ENCODE measurements around the gene RUVBL2.
"Not testable (repeated sequence)": the region's sequence is repeated elsewhere in the genome, so short reads cannot be mapped to it uniquely, and the experiment has no call there.

The RUVBL2 gene

GRCh38 chr19:49031642-49032301 lies 38.1 kb downstream of the RUVBL2 start, which contains the start of gene CGB2:
CGB2 (plus strand) TSS chr19:49031890; CDS start chr19:49032096, 206 bp downstream.
- not testable (repeated sequence) for H3K4me3 ChIP-seq (ENCODE audit: low read length); H3K79me2 ChIP-seq (ENCODE audit: low read length); H3K36me3 ChIP-seq (replicated peaks; ENCODE audit: low read depth, low read length); H3K9ac ChIP-seq (ENCODE audit: low read length); H3K4me1 ChIP-seq (ENCODE audit: low read length); H3K27ac ChIP-seq (ENCODE audit: low read length); H3K27me3 ChIP-seq (ENCODE audit: low read depth, low read length); H4K20me1 ChIP-seq (ENCODE audit: insufficient read depth, low read length); H2AFZ ChIP-seq (ENCODE audit: low read depth, low read length); H3K4me2 ChIP-seq (ENCODE audit: low read length); H3K9me3 ChIP-seq (ENCODE audit: insufficient read depth, low read length)
- peak; percentile 32 for TF ChIP-seq CTCF (IDR thresholded peaks at IDR 0.05; ENCODE audit: low read depth, low read length)

- H3K9me3 ChIP-seq (ENCODE audit: insufficient read depth, low read length); H3K79me2 ChIP-seq (ENCODE audit: low read length); H3K4me1 ChIP-seq (ENCODE audit: low read length); H3K4me2 ChIP-seq (ENCODE audit: low read length); H3K36me3 ChIP-seq (replicated peaks; ENCODE audit: low read depth, low read length); H3K27me3 ChIP-seq (ENCODE audit: low read depth, low read length); H3K4me3 ChIP-seq (ENCODE audit: low read length); H3K27ac ChIP-seq (ENCODE audit: low read length); H4K20me1 ChIP-seq (ENCODE audit: insufficient read depth, low read length); H2AFZ ChIP-seq (ENCODE audit: low read depth, low read length); H3K9ac ChIP-seq (ENCODE audit: low read length): not testable (repeated sequence)
- TF ChIP-seq CTCF (IDR thresholded peaks at IDR 0.05; ENCODE audit: low read depth, low read length), result peak; percentile 59
Measured at GRCh38 chr19:49036815-49037214, 43.1 kb downstream of the RUVBL2 start, which contains the start of gene CGB1. CGB1 (minus strand) TSS chr19:49036895; CDS start chr19:49036711, 184 bp downstream.

GRCh38 chr19:49038111-49038510 lies 44.4 kb downstream of the RUVBL2 start:
- not testable (repeated sequence) for H3K79me2 ChIP-seq (ENCODE audit: low read length); H3K9ac ChIP-seq (ENCODE audit: low read length); H3K4me1 ChIP-seq (ENCODE audit: low read length); H3K4me3 ChIP-seq (ENCODE audit: low read length); H3K4me2 ChIP-seq (ENCODE audit: low read length); H2AFZ ChIP-seq (ENCODE audit: low read depth, low read length); H4K20me1 ChIP-seq (ENCODE audit: insufficient read depth, low read length); H3K9me3 ChIP-seq (ENCODE audit: insufficient read depth, low read length); H3K36me3 ChIP-seq (replicated peaks; ENCODE audit: low read depth, low read length); H3K27ac ChIP-seq (ENCODE audit: low read length); H3K27me3 ChIP-seq (ENCODE audit: low read depth, low read length)

GRCh38 chr19:49038557-49039276 lies 45.0 kb downstream of the RUVBL2 start:
- H3K4me3 ChIP-seq (ENCODE audit: low read length); H3K27ac ChIP-seq (ENCODE audit: low read length); H3K79me2 ChIP-seq (ENCODE audit: low read length); H4K20me1 ChIP-seq (ENCODE audit: insufficient read depth, low read length); H3K9ac ChIP-seq (ENCODE audit: low read length); H3K36me3 ChIP-seq (replicated peaks; ENCODE audit: low read depth, low read length); H3K27me3 ChIP-seq (ENCODE audit: low read depth, low read length); H3K9me3 ChIP-seq (ENCODE audit: insufficient read depth, low read length); H2AFZ ChIP-seq (ENCODE audit: low read depth, low read length); H3K4me1 ChIP-seq (ENCODE audit: low read length); H3K4me2 ChIP-seq (ENCODE audit: low read length): not testable (repeated sequence)

GRCh38 chr19:49039736-49040135 lies 46.0 kb downstream of the RUVBL2 start:
- H3K27me3 ChIP-seq (ENCODE audit: low read depth, low read length); H4K20me1 ChIP-seq (ENCODE audit: insufficient read depth, low read length); H2AFZ ChIP-seq (ENCODE audit: low read depth, low read length); H3K36me3 ChIP-seq (replicated peaks; ENCODE audit: low read depth, low read length); H3K9ac ChIP-seq (ENCODE audit: low read length); H3K27ac ChIP-seq (ENCODE audit: low read length); H3K4me1 ChIP-seq (ENCODE audit: low read length); H3K79me2 ChIP-seq (ENCODE audit: low read length); H3K9me3 ChIP-seq (ENCODE audit: insufficient read depth, low read length); H3K4me2 ChIP-seq (ENCODE audit: low read length); H3K4me3 ChIP-seq (ENCODE audit: low read length): not testable (repeated sequence)
